ENCODE measurements around the gene BTN2A1. TPM values are rescaled to one million over a fixed set of nuclear protein-coding genes. Genes with fewer than 3 reads are reported as not detected.

Gene BTN2A1
- total RNA-seq, 6 experiments from 2014 or later, result 29.2 to 35.4 (median 33.0) TPM

DNA sequence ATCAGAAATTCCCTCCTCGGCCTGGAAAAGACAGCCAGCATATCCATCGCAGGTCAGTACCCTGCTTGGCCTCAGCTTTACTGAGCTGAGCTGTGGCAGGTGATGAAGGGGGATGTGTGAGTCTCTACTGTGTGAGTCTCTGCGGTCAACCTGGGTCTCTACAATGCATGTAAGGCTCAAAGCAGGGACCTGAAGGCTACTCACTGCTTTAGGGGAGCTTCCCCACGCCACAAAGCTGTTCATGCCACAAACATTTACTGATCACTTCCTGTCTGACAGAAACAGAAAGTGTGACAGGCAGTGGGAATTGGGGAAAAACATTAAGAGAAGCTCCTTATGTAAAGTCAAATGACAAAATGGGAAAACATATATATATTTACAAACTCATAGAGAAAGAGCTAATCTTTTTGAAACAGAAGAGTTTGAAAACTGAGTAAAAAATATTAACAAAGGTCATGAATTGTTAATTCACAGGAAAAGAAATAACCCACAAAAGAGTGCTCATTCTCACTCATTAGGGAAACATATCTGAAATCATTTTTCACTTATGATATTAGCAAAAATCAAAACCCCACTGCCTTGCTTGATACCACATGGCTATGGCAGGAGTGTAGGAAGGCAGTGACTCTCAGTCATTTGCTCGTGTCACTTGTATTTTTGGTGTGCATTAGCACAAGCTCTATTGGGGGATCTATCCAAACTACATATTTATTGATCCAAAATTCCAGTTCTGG is 11.7 kb upstream of the BTN2A1 start:
- no peak overlapping the region for H3K4me3 Mint-ChIP-seq
- no peaks in the 10 kb centered on the region; the same call in 1 of the 2 replicates for H3K36me3 Mint-ChIP-seq (ENCODE audit: low read depth)
- TF ChIP-seq, protein P1, sequence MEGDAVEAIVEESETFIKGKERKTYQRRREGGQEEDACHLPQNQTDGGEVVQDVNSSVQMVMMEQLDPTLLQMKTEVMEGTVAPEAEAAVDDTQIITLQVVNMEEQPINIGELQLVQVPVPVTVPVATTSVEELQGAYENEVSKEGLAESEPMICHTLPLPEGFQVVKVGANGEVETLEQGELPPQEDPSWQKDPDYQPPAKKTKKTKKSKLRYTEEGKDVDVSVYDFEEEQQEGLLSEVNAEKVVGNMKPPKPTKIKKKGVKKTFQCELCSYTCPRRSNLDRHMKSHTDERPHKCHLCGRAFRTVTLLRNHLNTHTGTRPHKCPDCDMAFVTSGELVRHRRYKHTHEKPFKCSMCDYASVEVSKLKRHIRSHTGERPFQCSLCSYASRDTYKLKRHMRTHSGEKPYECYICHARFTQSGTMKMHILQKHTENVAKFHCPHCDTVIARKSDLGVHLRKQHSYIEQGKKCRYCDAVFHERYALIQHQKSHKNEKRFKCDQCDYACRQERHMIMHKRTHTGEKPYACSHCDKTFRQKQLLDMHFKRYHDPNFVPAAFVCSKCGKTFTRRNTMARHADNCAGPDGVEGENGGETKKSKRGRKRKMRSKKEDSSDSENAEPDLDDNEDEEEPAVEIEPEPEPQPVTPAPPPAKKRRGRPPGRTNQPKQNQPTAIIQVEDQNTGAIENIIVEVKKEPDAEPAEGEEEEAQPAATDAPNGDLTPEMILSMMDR (IDR thresholded peaks at IDR 0.05), result no peak
- no peak for DNase-seq
- no peaks in the 10 kb centered on the region for H3K9me3 Mint-ChIP-seq
- H3K27ac Mint-ChIP-seq, result no peak overlapping the region
- peaks cover 17% of the 10 kb centered on the region for H3K4me1 Mint-ChIP-seq (ENCODE audit: low read depth)
- H3K27me3 Mint-ChIP-seq (ENCODE audit: insufficient read depth), result no peaks in the 10 kb centered on the region

DNA sequence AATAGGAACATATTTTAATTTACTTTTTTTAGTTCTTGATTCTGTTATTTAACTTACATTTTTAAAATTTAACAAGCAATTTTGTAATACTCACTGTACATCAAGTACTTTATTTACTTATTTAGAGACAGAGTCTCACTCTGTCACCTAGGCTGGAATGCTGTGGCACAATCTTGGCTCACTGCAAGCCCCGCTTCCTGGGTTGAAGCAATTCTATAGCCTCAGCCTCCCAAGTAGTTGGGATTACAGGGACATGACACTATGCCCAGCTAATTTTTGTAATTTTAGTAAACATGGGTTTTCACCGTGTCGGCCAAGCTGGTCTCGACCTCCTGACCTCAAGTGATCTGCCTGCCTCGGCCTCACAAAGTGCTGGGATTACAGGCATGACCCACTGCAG is 10.5 kb upstream of the BTN2A1 start:
- TF ChIP-seq, protein P1 (IDR thresholded peaks at IDR 0.05), result no peak
- H3K27ac Mint-ChIP-seq, result no peak overlapping the region
- no peak for DNase-seq
- H3K27me3 Mint-ChIP-seq (ENCODE audit: insufficient read depth), result no peaks in the 10 kb centered on the region
- no peak overlapping the region for H3K4me3 Mint-ChIP-seq
- peaks cover 8% of the 10 kb centered on the region for H3K4me1 Mint-ChIP-seq (ENCODE audit: low read depth)
- no peaks in the 10 kb centered on the region for H3K9me3 Mint-ChIP-seq
- no peaks in the 10 kb centered on the region; the same call in 1 of the 2 replicates for H3K36me3 Mint-ChIP-seq (ENCODE audit: low read depth)

DNA sequence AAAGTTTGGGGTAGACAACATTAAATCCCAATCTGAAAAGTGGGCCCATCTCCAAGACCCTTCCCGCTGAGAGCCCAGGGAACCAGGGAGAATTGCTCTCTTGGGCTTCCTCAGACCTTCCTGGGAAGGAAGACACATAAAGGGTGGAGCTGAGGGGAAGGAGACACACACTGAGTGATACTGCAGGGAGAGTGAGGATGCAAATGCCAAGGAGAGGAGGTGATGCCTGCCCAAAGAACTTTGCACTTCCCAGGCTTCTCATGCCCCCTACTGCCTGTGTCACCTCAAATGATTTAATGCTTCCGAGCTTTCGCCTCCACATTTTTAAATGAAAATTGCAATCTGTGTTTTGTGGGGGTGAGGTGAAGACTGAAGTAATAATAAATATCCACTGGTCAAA is 7.5 kb upstream of the BTN2A1 start:
- DNase-seq, result no peak
- peaks cover 16% of the 10 kb centered on the region for H3K4me1 Mint-ChIP-seq (ENCODE audit: low read depth)
- no peaks in the 10 kb centered on the region for H3K27me3 Mint-ChIP-seq (ENCODE audit: insufficient read depth)
- TF ChIP-seq, protein P1 (IDR thresholded peaks at IDR 0.05), result no peak
- H3K27ac Mint-ChIP-seq, result no peak overlapping the region
- H3K4me3 Mint-ChIP-seq, result no peak overlapping the region
- no peaks in the 10 kb centered on the region for H3K9me3 Mint-ChIP-seq
- H3K36me3 Mint-ChIP-seq (ENCODE audit: low read depth), result no peaks in the 10 kb centered on the region

DNA sequence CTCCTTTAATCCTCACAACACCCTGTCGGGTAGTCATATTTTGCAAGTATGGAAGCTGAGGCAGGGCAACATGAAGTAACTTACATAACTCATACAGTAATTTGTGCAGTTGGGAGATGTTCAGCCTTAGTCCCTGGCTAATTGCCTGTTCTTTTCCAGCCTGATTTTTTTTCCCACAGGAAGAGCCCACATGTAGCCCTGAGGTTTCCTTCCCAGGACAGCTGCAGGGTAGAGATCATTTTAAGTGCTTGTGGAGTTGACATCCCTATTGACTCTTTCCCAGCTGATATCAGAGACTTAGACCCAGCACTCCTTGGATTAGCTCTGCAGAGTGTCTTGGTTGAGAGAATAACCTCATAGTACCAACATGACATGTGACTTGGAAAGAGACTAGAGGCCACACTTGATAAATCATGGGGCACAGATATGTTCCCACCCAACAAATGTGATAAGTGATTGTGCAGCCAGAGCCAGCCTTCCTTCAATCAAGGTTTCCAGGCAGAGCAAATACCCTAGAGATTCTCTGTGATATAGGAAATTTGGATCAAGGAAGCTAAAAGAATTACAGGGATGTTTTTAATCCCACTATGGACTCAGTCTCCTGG is 5.0 kb upstream of the BTN2A1 start:
- no peak for DNase-seq
- Mint-ChIP-seq H3K36me3 (ENCODE audit: low read depth) (peaks cover 1% of the 10 kb centered on the region), H3K4me1 (ENCODE audit: low read depth) (peaks cover 31% of the 10 kb centered on the region), H3K27ac (no peak overlapping the region), H3K27me3 (ENCODE audit: insufficient read depth) (no peaks in the 10 kb centered on the region; the same call in 1 of the 2 replicates), H3K4me3 (no peak overlapping the region), H3K9me3 (no peaks in the 10 kb centered on the region)
- TF ChIP-seq, protein P1 (IDR thresholded peaks at IDR 0.05), result no peak

DNA sequence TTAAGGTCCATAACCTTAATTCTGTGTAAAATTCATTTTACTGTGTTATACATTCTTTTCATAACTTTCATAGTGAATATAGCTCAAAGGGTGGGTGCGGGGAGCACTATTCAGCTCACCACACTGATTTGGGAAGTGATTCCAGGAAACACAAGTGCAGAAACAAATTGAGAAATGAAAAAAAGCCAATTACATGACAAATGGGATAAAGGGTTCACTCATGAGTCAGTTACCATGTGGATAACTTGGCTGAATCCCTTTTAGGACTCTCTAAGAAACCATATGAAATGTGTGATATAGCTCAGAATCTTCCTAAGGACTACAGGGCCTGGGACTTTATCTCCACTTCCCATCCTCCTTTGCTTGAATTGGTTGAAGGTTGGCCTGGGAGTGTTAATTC is 3.1 kb upstream of the BTN2A1 start:
- TF ChIP-seq, protein P1 (IDR thresholded peaks at IDR 0.05), result no peak
- Mint-ChIP-seq H3K4me1 (ENCODE audit: low read depth) (peaks cover 43% of the 10 kb centered on the region), H3K36me3 (ENCODE audit: low read depth) (peaks cover 17% of the 10 kb centered on the region), H3K4me3 (no peak overlapping the region), H3K27ac (no peak overlapping the region), H3K27me3 (ENCODE audit: insufficient read depth) (no peaks in the 10 kb centered on the region; the same call in 1 of the 2 replicates), H3K9me3 (no peaks in the 10 kb centered on the region)
- no peak for DNase-seq

Data from HFFc6 (cell line).